Germinal center (tissue), 1 donor: ENCODE measurements around the gene ASPN.
A peak's percentile ranks its signal among the peaks of the same experiment; 100 is the strongest.
"Not testable (repeated sequence)": the region's sequence is repeated elsewhere in the genome, so short reads cannot be mapped to it uniquely, and the experiment has no call there.

Experiments used
- DNase-seq: peaks from one replicate; pipeline ENCODE4 v3.0.0; 2012; ENCODE audit warnings: mixed read lengths, low spot score

Gene ASPN

GRCh38 chr9:92411157-92411556 is 71.1 kb downstream of the ASPN start:
- not testable (repeated sequence) for DNase-seq

GRCh38 chr9:92408747-92409478 is 73.4 kb downstream of the ASPN start:
- no peak for DNase-seq

GRCh38 chr9:92407818-92408217 is 74.5 kb downstream of the ASPN start:
- no peak for DNase-seq

- peak; percentile 48 for DNase-seq
Measured at GRCh38 chr9:92406477-92406876, 75.8 kb downstream of the ASPN start.
